ENCODE results near the gene DST.

DNA sequence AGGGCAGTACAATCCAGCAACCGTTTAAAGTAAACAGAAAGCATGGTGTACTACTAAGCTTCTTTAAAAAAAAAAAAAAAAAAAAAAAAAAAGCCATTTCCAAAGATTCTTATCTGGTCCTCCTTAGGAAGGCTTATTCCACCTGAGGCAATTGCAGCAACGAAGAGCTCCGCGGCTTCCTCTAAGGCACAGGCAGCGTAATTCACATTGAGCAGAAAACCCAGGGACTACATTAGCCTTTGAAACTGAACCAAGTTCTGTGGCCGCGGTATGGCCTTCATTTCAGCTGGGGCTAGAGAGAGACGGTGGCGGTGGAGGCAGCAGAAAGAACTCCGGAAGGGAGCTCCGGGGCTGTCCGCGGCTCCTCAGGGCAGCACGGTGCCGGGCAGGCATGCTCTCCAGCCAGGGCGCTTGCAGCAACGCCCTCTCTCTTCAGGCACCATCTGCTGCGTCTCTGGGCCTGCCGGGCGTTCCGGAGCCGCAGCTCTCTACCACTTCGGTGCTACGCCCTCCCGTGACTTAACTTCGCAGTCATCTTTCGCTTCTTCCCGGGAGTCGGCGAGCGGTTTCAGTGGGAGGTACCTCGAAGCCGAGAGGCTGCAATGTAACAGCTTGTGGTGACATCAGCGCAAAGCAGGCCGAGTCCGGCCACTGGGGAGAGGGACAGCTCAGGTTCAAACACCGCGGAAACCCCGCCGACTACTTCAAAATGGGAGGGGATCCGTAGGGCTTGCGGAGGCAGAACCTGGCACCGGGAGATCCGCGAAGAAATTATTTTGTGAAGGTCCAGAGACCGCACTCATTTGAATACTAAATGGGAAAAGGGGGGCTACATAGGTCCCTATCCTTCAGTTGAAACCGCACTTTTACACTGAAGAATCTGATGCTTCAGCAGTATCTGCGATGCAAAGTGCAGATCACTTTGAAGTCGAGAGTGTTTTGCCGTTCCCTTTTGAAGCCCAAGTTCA, 100.0 kb downstream of the DST start:
- TF ChIP-seq, protein P1, sequence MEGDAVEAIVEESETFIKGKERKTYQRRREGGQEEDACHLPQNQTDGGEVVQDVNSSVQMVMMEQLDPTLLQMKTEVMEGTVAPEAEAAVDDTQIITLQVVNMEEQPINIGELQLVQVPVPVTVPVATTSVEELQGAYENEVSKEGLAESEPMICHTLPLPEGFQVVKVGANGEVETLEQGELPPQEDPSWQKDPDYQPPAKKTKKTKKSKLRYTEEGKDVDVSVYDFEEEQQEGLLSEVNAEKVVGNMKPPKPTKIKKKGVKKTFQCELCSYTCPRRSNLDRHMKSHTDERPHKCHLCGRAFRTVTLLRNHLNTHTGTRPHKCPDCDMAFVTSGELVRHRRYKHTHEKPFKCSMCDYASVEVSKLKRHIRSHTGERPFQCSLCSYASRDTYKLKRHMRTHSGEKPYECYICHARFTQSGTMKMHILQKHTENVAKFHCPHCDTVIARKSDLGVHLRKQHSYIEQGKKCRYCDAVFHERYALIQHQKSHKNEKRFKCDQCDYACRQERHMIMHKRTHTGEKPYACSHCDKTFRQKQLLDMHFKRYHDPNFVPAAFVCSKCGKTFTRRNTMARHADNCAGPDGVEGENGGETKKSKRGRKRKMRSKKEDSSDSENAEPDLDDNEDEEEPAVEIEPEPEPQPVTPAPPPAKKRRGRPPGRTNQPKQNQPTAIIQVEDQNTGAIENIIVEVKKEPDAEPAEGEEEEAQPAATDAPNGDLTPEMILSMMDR (conservative IDR thresholded peaks at IDR 0.05; ENCODE audit: low read length): 0 out of 2 replicates have a peak, but pooled peaks have one; percentile 21
- no peak for TF ChIP-seq EZH2phosphoT487 (IDR thresholded peaks at IDR 0.05; ENCODE audit: borderline replicate concordance)

All from Loucy (cell line).